Naive thymus-derived CD4-positive, alpha-beta T cell (primary cell): Measurements from ENCODE around the gene EIF4EBP2. TPM values are rescaled to one million over a fixed set of nuclear protein-coding genes. Genes with fewer than 3 reads are reported as not detected.

ENCODE experiments used
- ATAC-seq: fragments of 150-1000 bp; cut with Tn5 transposase; 2 replicates; pipeline ENCODE4 v1.10.0; 2021; ENCODE audit warnings: mild to moderate bottlenecking, moderate library complexity
- CTCF ChIA-PET: fragments of 350-600 bp; sonication (Branson Sonifier 250); formaldehyde crosslinking; loops from one replicate; lab custom pipeline; 2021; ENCODE audit warnings: antibody characterized with exemption; lab: Charles Lee
- POLR2A ChIA-PET: fragments of 350-600 bp; sonication (Branson Sonifier 250); formaldehyde crosslinking; loops from one replicate; lab custom pipeline; 2021; ENCODE audit warnings: antibody characterized with exemption, inconsistent platforms; lab: Charles Lee
- DNase-seq, 9 donors: peaks; one replicate each; pipeline versions ENCODE4 v3.0.0 to v3.0.0-alpha.2; 2020 to 2022; ENCODE audit warnings: mixed read lengths in 1 of 9
- H3K27ac ChIP-seq: one replicate; pipeline ENCODE4 v1.7.0; 2013; ENCODE audit warnings: mild to moderate bottlenecking, low read depth, low read length, moderate library complexity
- H3K27me3 ChIP-seq, 2 donors: one replicate each; pipeline ENCODE4 v1.7.0; 2013; ENCODE audit warnings: low read length in 2 of 2, mild to moderate bottlenecking in 2 of 2, moderate library complexity in 2 of 2; ENCODE audit not compliant: control insufficient read depth in 2 of 2, insufficient read depth in 2 of 2
- H3K36me3 ChIP-seq, 3 experiments: 1 replicate in 2 of 3; 2 replicates in 1 of 3; pipeline ENCODE4 v1.7.0; 2013; ENCODE audit warnings: low read length in 3 of 3, mild to moderate bottlenecking in 3 of 3, moderate library complexity in 1 of 3; ENCODE audit not compliant: insufficient read depth in 3 of 3, control insufficient read depth in 2 of 3
- H3K4me1 ChIP-seq, 2 donors: one replicate each; pipeline ENCODE4 v1.7.0; 2013; ENCODE audit warnings: low read length in 2 of 2, mild to moderate bottlenecking in 2 of 2, moderate library complexity in 1 of 2; ENCODE audit not compliant: control insufficient read depth in 2 of 2, insufficient read depth in 2 of 2
- H3K4me3 ChIP-seq: 2 replicates; pipeline ENCODE4 v1.7.0; 2013; ENCODE audit warnings: mild to moderate bottlenecking, low read length
- H3K9me3 ChIP-seq, 3 experiments: 1 replicate in 2 of 3; 2 replicates in 1 of 3; pipeline ENCODE4 v1.7.0; 2013; ENCODE audit warnings: low read length in 3 of 3; ENCODE audit not compliant: control insufficient read depth in 2 of 3
- H3K27ac Mint-ChIP-seq, 9 donors: one replicate each; pipeline ENCODE4 v1.8.0; 2020 to 2022; ENCODE audit warnings: mixed read lengths in 9 of 9, mild to moderate bottlenecking in 8 of 9, moderate library complexity in 5 of 9, inconsistent platforms in 2 of 9
- H3K27me3 Mint-ChIP-seq, 5 donors: one replicate each; pipeline ENCODE4 v1.8.0; 2021 to 2022; ENCODE audit warnings: mixed read lengths in 5 of 5, mild to moderate bottlenecking in 1 of 5
- H3K36me3 Mint-ChIP-seq, 5 donors: one replicate each; pipeline ENCODE4 v1.8.0; 2020 to 2022; ENCODE audit warnings: mixed read lengths in 5 of 5, mild to moderate bottlenecking in 3 of 5, inconsistent platforms in 1 of 5
- H3K4me1 Mint-ChIP-seq, 7 donors: one replicate each; pipeline ENCODE4 v1.8.0; 2020 to 2022; ENCODE audit warnings: mixed read lengths in 7 of 7, mild to moderate bottlenecking in 3 of 7, inconsistent platforms in 1 of 7
- H3K4me3 Mint-ChIP-seq, 10 donors: one replicate each; pipeline ENCODE4 v1.8.0; 2020 to 2022; ENCODE audit warnings: mild to moderate bottlenecking in 10 of 10, mixed read lengths in 10 of 10, moderate library complexity in 6 of 10, inconsistent platforms in 2 of 10
- H3K9me3 Mint-ChIP-seq, 11 donors: one replicate each; pipeline ENCODE4 v1.8.0; 2020 to 2022; ENCODE audit warnings: mixed read lengths in 11 of 11, mild to moderate bottlenecking in 4 of 11, inconsistent platforms in 1 of 11, moderate library complexity in 1 of 11
- intact Hi-C, 2 donors: fragments of 100-400 bp; cut with micrococcal nuclease; formaldehyde crosslinking; loops; one replicate each; pipeline ENCODE4 v1.15.1; 2023
- polyA plus RNA-seq, 2 donors: library from polyadenylated mRNA; unstranded; fragments of 300-500 nt; fragmentation: Illumina TruSeq; gene quantifications; one replicate each; pipeline ENCODE4 v1.2.3, GENCODE V29; 2021
- total RNA-seq, 6 experiments: library from RNA in 5 of 6; stranded (reverse) in 5 of 6; gene quantifications; 1 replicate in 5 of 6; 2 replicates in 1 of 6; pipeline ENCODE4 v1.2.3 and lab custom pipeline; 2021 to 2026

The EIF4EBP2 gene
- total and polyA plus RNA-seq, 7 experiments from 2014 or later, result 33.5 to 54.3 (median 47.8) TPM

GRCh38 chr10:70455213-70455630 is 51.3 kb downstream of the EIF4EBP2 start:
- DNase-seq (no peak), ATAC-seq (no peak)
- Histone ChIP-seq H3K4me3 (no peak overlapping the region), H3K9me3 (no peaks in the 10 kb centered on the region), H3K36me3 (no peaks in the 10 kb centered on the region), H3K27me3 (peaks cover 0 to 4% of the 10 kb centered on the region in 2 donors), H3K27ac (no peak overlapping the region), H3K4me1 (no peaks in the 10 kb centered on the region)
- Mint-ChIP-seq H3K4me1 (peaks cover 0 to 4% (median 0%) of the 10 kb centered on the region in 7 donors), H3K27ac (peak overlapping the region in 1 of 9 donors; percentile 38), H3K9me3 (no peaks in the 10 kb centered on the region), H3K4me3 (no peak overlapping the region), H3K36me3 (no peaks in the 10 kb centered on the region), H3K27me3 (peaks cover 19 to 53% (median 28%) of the 10 kb centered on the region in 5 donors)
- ChIA-PET CTCF (no interaction called here), POLR2A (interaction anchor here (0.6 to 0.7 kb wide), 2 partner anchors 54 to 1367 kb away, joined by 3 read pairs; no protein-coding TSS in a partner anchor)
- intact Hi-C loops, result no loop called here

GRCh38 chr10:70456164-70456563 is 52.2 kb downstream of the EIF4EBP2 start:
- Histone ChIP-seq H3K4me1 (no peaks in the 10 kb centered on the region), H3K27me3 (peaks cover 0 to 4% of the 10 kb centered on the region in 2 donors), H3K9me3 (no peaks in the 10 kb centered on the region), H3K36me3 (no peaks in the 10 kb centered on the region), H3K27ac (no peak overlapping the region), H3K4me3 (no peak overlapping the region)
- intact Hi-C loops, result no loop called here
- ChIA-PET POLR2A (interaction anchor here (0.6 to 0.7 kb wide), 2 partner anchors 55 to 1366 kb away, joined by 3 read pairs; no protein-coding TSS in a partner anchor), CTCF (no interaction called here)
- H3K9me3 Mint-ChIP-seq, result no peaks in the 10 kb centered on the region
- no peak overlapping the region for H3K27ac Mint-ChIP-seq
- ATAC-seq, result no peak
- DNase-seq, result no peak
- no peaks in the 10 kb centered on the region for H3K36me3 Mint-ChIP-seq
- H3K4me1 Mint-ChIP-seq, result peaks cover 0 to 6% (median 3%) of the 10 kb centered on the region in 7 donors
- H3K4me3 Mint-ChIP-seq, result no peak overlapping the region
- peaks cover 23 to 59% (median 37%) of the 10 kb centered on the region in 5 donors for H3K27me3 Mint-ChIP-seq

GRCh38 chr10:70457759-70458305 is 53.9 kb downstream of the EIF4EBP2 start:
- peak overlapping the region in 5 of 10 donors; percentile 30 to 55 (median 40) for H3K4me3 Mint-ChIP-seq

GRCh38 chr10:70458329-70459060 is 54.5 kb downstream of the EIF4EBP2 start:
- Histone ChIP-seq H3K36me3 (no peaks in the 10 kb centered on the region), H3K4me3 (no peak overlapping the region), H3K27me3 (peaks cover 0 to 4% of the 10 kb centered on the region in 2 donors), H3K9me3 (no peaks in the 10 kb centered on the region), H3K4me1 (no peaks in the 10 kb centered on the region), H3K27ac (no peak overlapping the region)
- intact Hi-C loops, result no loop called here
- H3K4me1 Mint-ChIP-seq, result peaks cover 0 to 8% (median 3%) of the 10 kb centered on the region in 7 donors
- ATAC-seq, result peak; percentile 49
- DNase-seq, result peak in 1 of 9 donors; percentile 60
- H3K9me3 Mint-ChIP-seq, result no peaks in the 10 kb centered on the region
- H3K4me3 Mint-ChIP-seq, result peak overlapping the region in 7 of 10 donors; percentile 45 to 71 (median 55)
- H3K36me3 Mint-ChIP-seq, result no peaks in the 10 kb centered on the region
- H3K27me3 Mint-ChIP-seq, result peaks cover 23 to 62% (median 39%) of the 10 kb centered on the region in 5 donors
- CTCF ChIA-PET, result interaction anchor here (0.5 to 1.0 kb wide), 2 partner anchors 10 to 300 kb away, joined by 3 to 4 read pairs; no protein-coding TSS in a partner anchor
- peak overlapping the region in 1 of 9 donors; percentile 45 for H3K27ac Mint-ChIP-seq
- POLR2A ChIA-PET, result interaction anchor here (0.6 kb wide), 1 partner anchor 158 kb away, joined by 3 read pairs; no protein-coding TSS in a partner anchor

More at GRCh38 chr10:70457759-70458305, 53.9 kb downstream of the EIF4EBP2 start:
- DNase-seq (no peak), ATAC-seq (no peak)
- Mint-ChIP-seq H3K9me3 (no peaks in the 10 kb centered on the region), H3K36me3 (no peaks in the 10 kb centered on the region), H3K27ac (no peak overlapping the region), H3K4me1 (peaks cover 0 to 8% (median 3%) of the 10 kb centered on the region in 7 donors), H3K27me3 (peaks cover 23 to 62% (median 39%) of the 10 kb centered on the region in 5 donors)
- POLR2A ChIA-PET, result no interaction called here
- Histone ChIP-seq H3K36me3 (no peaks in the 10 kb centered on the region), H3K27me3 (peaks cover 0 to 4% of the 10 kb centered on the region in 2 donors), H3K9me3 (no peaks in the 10 kb centered on the region), H3K27ac (no peak overlapping the region), H3K4me1 (no peaks in the 10 kb centered on the region), H3K4me3 (no peak overlapping the region)
- intact Hi-C loops, result no loop called here
- CTCF ChIA-PET, result no interaction called here

- ATAC-seq, result no peak
Measured at GRCh38 chr10:70459061-70459773, 55.3 kb downstream of the EIF4EBP2 start.

More at GRCh38 chr10:70459061-70459773, 55.3 kb downstream of the EIF4EBP2 start:
- Histone ChIP-seq H3K27ac (no peak overlapping the region), H3K27me3 (peaks cover 0 to 4% of the 10 kb centered on the region in 2 donors), H3K4me3 (no peak overlapping the region), H3K4me1 (no peaks in the 10 kb centered on the region), H3K9me3 (no peaks in the 10 kb centered on the region), H3K36me3 (no peaks in the 10 kb centered on the region)
- H3K4me1 Mint-ChIP-seq, result peaks cover 0 to 8% (median 3%) of the 10 kb centered on the region in 7 donors
- intact Hi-C loops, result no loop called here
- H3K36me3 Mint-ChIP-seq, result no peaks in the 10 kb centered on the region
- POLR2A ChIA-PET, result interaction anchor here (0.6 kb wide), 1 partner anchor 157 kb away, joined by 3 read pairs; no protein-coding TSS in a partner anchor
- H3K27ac Mint-ChIP-seq, result no peak overlapping the region
- peak overlapping the region in 2 of 10 donors; percentile 47 to 55 for H3K4me3 Mint-ChIP-seq
- CTCF ChIA-PET, result interaction anchor here (0.5 to 1.0 kb wide), 2 partner anchors 10 to 299 kb away, joined by 3 to 4 read pairs; no protein-coding TSS in a partner anchor
- no peaks in the 10 kb centered on the region for H3K9me3 Mint-ChIP-seq
- peaks cover 23 to 60% (median 39%) of the 10 kb centered on the region in 5 donors for H3K27me3 Mint-ChIP-seq
- no peak for DNase-seq
